Stomach (tissue), 4 donors: ENCODE results near the gene MMP25.

ENCODE experiments used
- CTCF ChIP-seq, 7 experiments: fragments of 450-650 bp in 4 of 7; fragments of 200-600 bp in 3 of 7; sonication (generic) in 3 of 7; IDR thresholded peaks; one replicate each; pipeline ENCODE4 v1.5.1; 2016 to 2019; ENCODE audit warnings: antibody characterized with exemption in 7 of 7, control low read depth in 2 of 7, mild to moderate bottlenecking in 1 of 7
- EP300 ChIP-seq: sonication (generic); formaldehyde crosslinking; IDR thresholded peaks from one replicate; pipeline ENCODE4 v1.6.1; 2017; ENCODE audit warnings: antibody characterized with exemption

- TF ChIP-seq CTCF (IDR thresholded peaks at IDR 0.05) (no peak), EP300 (no peak)
Measured at GRCh38 chr16:3046641-3047386, 453 bp downstream of the MMP25 start.
